GM23338 (cell line): ENCODE results near the gene OTUD5.
A peak's percentile ranks its signal among the peaks of the same experiment; 100 is the strongest.

Experiments
- CREB1 ChIP-seq: fragments of 250-450 bp; sonication (Bioruptor Pico); IDR thresholded peaks from 2 replicates; pipeline ENCODE4 v1.5.0; 2020; ENCODE audit warnings: low read depth, mild to moderate bottlenecking, moderate library complexity
- CTCF ChIP-seq, 2 experiments: fragments of 200-600 bp in 1 of 2; sonication (generic) in 1 of 2; conservative IDR thresholded peaks; 2 replicates each; pipeline versions ENCODE4 v1.5.1 to v1.6.1; 2016 to 2017; ENCODE audit warnings: antibody characterized with exemption in 2 of 2, low read depth in 2 of 2, mild to moderate bottlenecking in 2 of 2, moderate library complexity in 1 of 2
- EZH2 ChIP-seq: fragments of 200-600 bp; sonication (generic); IDR thresholded peaks from one replicate; pipeline ENCODE4 v1.8.0; 2017; ENCODE audit warnings: antibody characterized with exemption, mild to moderate bottlenecking, low read depth; ENCODE audit not compliant: unreplicated experiment
- EZH2phosphoT487 ChIP-seq: fragments of 200-600 bp; sonication (generic); IDR thresholded peaks from one replicate; pipeline ENCODE4 v1.8.1; 2018; ENCODE audit warnings: antibody characterized with exemption; ENCODE audit not compliant: unreplicated experiment
- JUNB ChIP-seq: IDR thresholded peaks from one replicate; pipeline ENCODE4 v1.6.1; 2016; ENCODE audit warnings: antibody characterized with exemption; ENCODE audit not compliant: unreplicated experiment
- POLR2AphosphoS5 ChIP-seq: IDR thresholded peaks from 2 replicates; pipeline ENCODE4 v1.6.1; 2016; ENCODE audit warnings: antibody characterized with exemption, low read depth
- REST ChIP-seq: IDR thresholded peaks from one replicate; pipeline ENCODE4 v1.6.1; 2018; ENCODE audit warnings: antibody characterized with exemption; ENCODE audit not compliant: unreplicated experiment
- STAT1 ChIP-seq: IDR thresholded peaks from one replicate; pipeline ENCODE4 v1.6.1; 2016; ENCODE audit warnings: antibody characterized with exemption; ENCODE audit not compliant: unreplicated experiment
- ZNF114 ChIP-seq: fragments of 250-450 bp; sonication (Bioruptor Pico); IDR thresholded peaks from 2 replicates; pipeline ENCODE4 v1.5.0; 2020; ENCODE audit warnings: mild to moderate bottlenecking, moderate library complexity

- no peak for TF ChIP-seq CTCF (conservative IDR thresholded peaks at IDR 0.05; ENCODE audit: low read depth in 2 of 2)
- no peak for TF ChIP-seq EZH2
- TF ChIP-seq JUNB = no peak
- peak; percentile 45 for TF ChIP-seq POLR2AphosphoS5
- no peak for TF ChIP-seq REST
- no peak for TF ChIP-seq EZH2phosphoT487
- TF ChIP-seq ZNF114 (CRISPR knock-in tag) = no peak
- TF ChIP-seq CREB1 (CRISPR knock-in tag) = no peak
- TF ChIP-seq STAT1 = no peak
These were observed 44.9 kb upstream of the OTUD5 start, which contains the start of gene GRIPAP1 for GRCh38 chrX:49002091-49002935.
